PC-3 (cell line): ENCODE results near the gene SRGN. TPM values are rescaled to one million over a fixed set of nuclear protein-coding genes. Genes with fewer than 3 reads are reported as not detected.

Experiments
- ATAC-seq: fragments of 200-7000 bp; cut with Tn5 transposase; 2 replicates; pipeline ENCODE4 v1.9.1; 2020; ENCODE audit warnings: mild to moderate bottlenecking, moderate library complexity
- BruUV-seq: library from RNA; stranded (reverse); fragments of 400-500 nt; replicated peaks from 2 replicates; lab custom pipeline; 2021; lab: Mats Ljungman, UMichigan
- CTCF ChIA-PET: fragments of 300-600 bp; sonication (Branson Sonifier 250); formaldehyde crosslinking; loops from one replicate; lab custom pipeline; 2022; ENCODE audit warnings: antibody characterized with exemption; lab: Charles Lee
- POLR2A ChIA-PET: fragments of 300-600 bp; sonication (Branson Sonifier 250); formaldehyde crosslinking; loops from one replicate; lab custom pipeline; 2022; ENCODE audit warnings: antibody characterized with exemption; ENCODE audit not compliant: unreplicated experiment; lab: Charles Lee
- DNase-seq: peaks from one replicate; pipeline ENCODE4 v3.0.0-alpha.2; 2015
- H2AFZ ChIP-seq: fragments of 300-600 bp; sonication (generic); 2 replicates; pipeline ENCODE4 v1.6.0; 2016; ENCODE audit warnings: antibody characterized with exemption, low read length
- H3F3A ChIP-seq: fragments of 300-600 bp; sonication (generic); one replicate; pipeline ENCODE4 v1.6.0; 2017; ENCODE audit warnings: antibody characterized with exemption, low read length, control low read depth, mild to moderate bottlenecking; ENCODE audit not compliant: unreplicated experiment
- H3K27ac ChIP-seq: fragments of 300-600 bp; sonication (generic); 2 replicates; pipeline ENCODE4 v1.5.1; 2016; ENCODE audit warnings: mild to moderate bottlenecking, low read length
- H3K27me3 ChIP-seq: fragments of 300-600 bp; sonication (generic); 2 replicates; pipeline ENCODE4 v1.6.1; 2016; ENCODE audit warnings: low read length, mixed read lengths
- H3K36me3 ChIP-seq: fragments of 300-600 bp; sonication (generic); 2 replicates; pipeline ENCODE4 v1.6.1; 2016; ENCODE audit warnings: low read depth, mixed run types, low read length, mixed read lengths
- H3K4me1 ChIP-seq: fragments of 300-600 bp; sonication (generic); 2 replicates; pipeline ENCODE4 v1.5.1; 2016; ENCODE audit warnings: low read length; ENCODE audit not compliant: insufficient read depth
- H3K4me2 ChIP-seq: fragments of 300-600 bp; sonication (generic); 2 replicates; pipeline ENCODE4 v1.6.0; 2016; ENCODE audit warnings: low read length
- H3K4me3 ChIP-seq: fragments of 300-600 bp; sonication (generic); 2 replicates; pipeline ENCODE4 v1.5.1; 2016; ENCODE audit warnings: mild to moderate bottlenecking, low read length, mixed read lengths
- H3K79me2 ChIP-seq: fragments of 300-600 bp; sonication (generic); 2 replicates; pipeline ENCODE4 v1.6.1; 2017; ENCODE audit warnings: low read length, mixed read lengths
- H3K9ac ChIP-seq: fragments of 300-600 bp; sonication (generic); 2 replicates; pipeline ENCODE4 v1.6.0; 2016; ENCODE audit warnings: mild to moderate bottlenecking, low read length
- H3K9me2 ChIP-seq: fragments of 300-600 bp; sonication (generic); replicated peaks from 2 replicates; pipeline ENCODE4 v1.6.1; 2016; ENCODE audit warnings: mixed run types, low read length, mixed read lengths
- H3K9me3 ChIP-seq: fragments of 300-600 bp; sonication (generic); 2 replicates; pipeline ENCODE4 v1.6.1; 2016; ENCODE audit warnings: low read length, mixed read lengths
- H4K20me1 ChIP-seq: fragments of 300-600 bp; sonication (generic); 2 replicates; pipeline ENCODE4 v1.6.1; 2016; ENCODE audit warnings: low read length, mixed read lengths
- EZH2 ChIP-seq: fragments of 300-600 bp; sonication (generic); IDR thresholded peaks from one replicate; pipeline ENCODE4 v1.6.1; 2017; ENCODE audit warnings: antibody characterized with exemption, mild to moderate bottlenecking, low read length; ENCODE audit not compliant: unreplicated experiment
- EZH2phosphoT487 ChIP-seq: fragments of 300-600 bp; sonication (generic); IDR thresholded peaks from 2 replicates; pipeline ENCODE4 v1.6.1; 2018; ENCODE audit warnings: mild to moderate bottlenecking, antibody characterized with exemption, low read length, borderline replicate concordance
- intact Hi-C: fragments of 100-400 bp; cut with micrococcal nuclease; formaldehyde crosslinking; loops from 2 replicates; pipeline ENCODE4 v1.9.0; 2023
- total RNA-seq: library from RNA; depleted of rRNA; stranded (reverse); fragments of >200 nt; gene quantifications from 2 replicates; pipeline ENCODE4 v1.2.3, GENCODE V29; 2014
- TF ChIP-seq, protein P1 (sequence below): fragments of 300-600 bp; sonication (generic); conservative IDR thresholded peaks from 2 replicates; pipeline ENCODE4 v1.5.1; 2017; ENCODE audit warnings: antibody characterized with exemption, low read depth, mild to moderate bottlenecking, low read length

SRGN gene
- total RNA-seq, 1 experiment from 2014 or later, result 422 TPM

GRCh38 chr10:69093933-69094332, 6.0 kb downstream of the SRGN start:
- H2AFZ ChIP-seq, result no peak overlapping the region
- H3K27me3 ChIP-seq, result no peaks in the 10 kb centered on the region
- H3K27ac ChIP-seq, result no peak overlapping the region
- H3K9me3 ChIP-seq, result no peaks in the 10 kb centered on the region
- H3K36me3 ChIP-seq, result peaks cover 15% of the 10 kb centered on the region
- H3K4me3 ChIP-seq, result no peak overlapping the region
- no peaks in the 10 kb centered on the region for H3K9me2 ChIP-seq
- H3F3A ChIP-seq, result peaks cover 6% of the 10 kb centered on the region
- BruUV-seq, result no TSS peak
- intact Hi-C loops, result loop anchor here (1.0 kb wide), 2 partner anchors 29 to 89 kb away; no protein-coding TSS in a partner anchor
- ChIA-PET POLR2A (interaction anchor here (0.7 kb wide), 1 partner anchor 14 kb away, joined by 3 read pairs; no protein-coding TSS in a partner anchor), CTCF (interaction anchor here (0.6 to 3.0 kb wide), 5 partner anchors 31 to 90 kb away, joined by 3 to 21 read pairs (median 3); no protein-coding TSS in a partner anchor)
- no peak overlapping the region for H3K9ac ChIP-seq
- peak; percentile 34 for ATAC-seq
- H3K4me2 ChIP-seq, result no peak overlapping the region
- DNase-seq, result peak; percentile 30
- peaks cover 84% of the 10 kb centered on the region for H3K79me2 ChIP-seq
- peaks cover 10% of the 10 kb centered on the region for H4K20me1 ChIP-seq
- H3K4me1 ChIP-seq, result peaks cover 38% of the 10 kb centered on the region
- no peak for TF ChIP-seq EZH2
- no peak for TF ChIP-seq EZH2phosphoT487

DNA sequence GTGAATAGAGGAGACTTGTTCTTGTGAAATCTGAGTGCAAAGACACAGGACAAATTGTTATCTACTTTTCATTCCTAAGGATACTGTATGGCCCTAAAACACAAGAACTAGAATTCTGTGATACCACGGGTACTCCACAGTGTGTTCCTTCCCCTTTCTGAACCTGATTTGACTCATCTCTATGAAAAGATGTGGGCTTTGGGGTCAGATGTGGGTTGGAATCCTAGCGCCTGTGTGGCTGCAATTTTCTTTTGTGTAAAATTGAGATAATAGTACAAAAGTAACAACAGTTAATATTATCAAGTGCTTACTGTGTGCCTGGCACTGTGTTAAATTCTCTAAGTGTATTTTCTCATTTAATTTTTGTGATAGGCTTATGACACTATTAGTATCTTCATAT, 8.1 kb downstream of the SRGN start:
- ATAC-seq, result no peak
- Histone ChIP-seq H3K9ac (no peak overlapping the region), H2AFZ (no peak overlapping the region), H3K4me1 (peaks cover 17% of the 10 kb centered on the region), H3F3A (peaks cover 6% of the 10 kb centered on the region), H4K20me1 (peaks cover 10% of the 10 kb centered on the region), H3K27ac (no peak overlapping the region), H3K4me2 (no peak overlapping the region), H3K36me3 (peaks cover 22% of the 10 kb centered on the region), H3K9me2 (no peaks in the 10 kb centered on the region), H3K79me2 (peaks cover 77% of the 10 kb centered on the region), H3K4me3 (no peak overlapping the region), H3K9me3 (no peaks in the 10 kb centered on the region), H3K27me3 (no peaks in the 10 kb centered on the region)
- intact Hi-C loops, result no loop called here
- POLR2A ChIA-PET, result no interaction called here
- CTCF ChIA-PET, result no interaction called here
- TF ChIP-seq, protein P1, sequence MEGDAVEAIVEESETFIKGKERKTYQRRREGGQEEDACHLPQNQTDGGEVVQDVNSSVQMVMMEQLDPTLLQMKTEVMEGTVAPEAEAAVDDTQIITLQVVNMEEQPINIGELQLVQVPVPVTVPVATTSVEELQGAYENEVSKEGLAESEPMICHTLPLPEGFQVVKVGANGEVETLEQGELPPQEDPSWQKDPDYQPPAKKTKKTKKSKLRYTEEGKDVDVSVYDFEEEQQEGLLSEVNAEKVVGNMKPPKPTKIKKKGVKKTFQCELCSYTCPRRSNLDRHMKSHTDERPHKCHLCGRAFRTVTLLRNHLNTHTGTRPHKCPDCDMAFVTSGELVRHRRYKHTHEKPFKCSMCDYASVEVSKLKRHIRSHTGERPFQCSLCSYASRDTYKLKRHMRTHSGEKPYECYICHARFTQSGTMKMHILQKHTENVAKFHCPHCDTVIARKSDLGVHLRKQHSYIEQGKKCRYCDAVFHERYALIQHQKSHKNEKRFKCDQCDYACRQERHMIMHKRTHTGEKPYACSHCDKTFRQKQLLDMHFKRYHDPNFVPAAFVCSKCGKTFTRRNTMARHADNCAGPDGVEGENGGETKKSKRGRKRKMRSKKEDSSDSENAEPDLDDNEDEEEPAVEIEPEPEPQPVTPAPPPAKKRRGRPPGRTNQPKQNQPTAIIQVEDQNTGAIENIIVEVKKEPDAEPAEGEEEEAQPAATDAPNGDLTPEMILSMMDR, result no peak
- no peak for TF ChIP-seq EZH2phosphoT487
- TF ChIP-seq EZH2, result no peak
- DNase-seq, result no peak
- no TSS peak for BruUV-seq

DNA sequence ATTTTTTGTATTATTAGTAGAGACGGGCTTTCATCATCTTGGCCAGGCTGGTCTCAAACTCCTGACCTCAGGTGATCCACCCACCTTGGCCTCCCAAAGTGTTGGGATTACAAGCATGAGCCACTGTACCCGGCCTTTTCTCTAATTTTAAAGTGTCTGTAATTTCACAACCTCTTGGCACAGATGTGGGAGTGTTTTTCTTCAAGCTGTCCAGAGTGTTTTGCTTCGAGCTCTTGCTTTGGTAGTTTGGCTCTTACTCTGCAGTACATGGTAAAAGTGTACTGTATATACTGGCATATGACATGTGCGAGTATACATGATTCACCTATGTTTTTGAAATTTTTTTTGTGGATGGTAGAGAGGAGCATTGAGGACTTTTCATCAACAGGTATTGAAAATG, 9.8 kb downstream of the SRGN start:
- peaks cover 78% of the 10 kb centered on the region for H3K79me2 ChIP-seq
- no peak overlapping the region for H3K4me3 ChIP-seq
- H3K27me3 ChIP-seq, result no peaks in the 10 kb centered on the region
- intact Hi-C loops, result no loop called here
- no peaks in the 10 kb centered on the region for H3K9me2 ChIP-seq
- no peak overlapping the region for H3K4me2 ChIP-seq
- H3F3A ChIP-seq, result peaks cover 6% of the 10 kb centered on the region
- ATAC-seq, result no peak
- TF ChIP-seq, protein P1, result no peak
- TF ChIP-seq EZH2phosphoT487 (no peak), EZH2 (no peak)
- no peaks in the 10 kb centered on the region for H3K9me3 ChIP-seq
- H3K27ac ChIP-seq, result no peak overlapping the region
- CTCF ChIA-PET, result no interaction called here
- peaks cover 10% of the 10 kb centered on the region for H4K20me1 ChIP-seq
- H2AFZ ChIP-seq, result no peak overlapping the region
- POLR2A ChIA-PET, result interaction anchor here (0.6 kb wide), 1 partner anchor 10 kb away, joined by 16 read pairs; no protein-coding TSS in a partner anchor
- no TSS peak for BruUV-seq
- peaks cover 9% of the 10 kb centered on the region for H3K4me1 ChIP-seq
- DNase-seq, result no peak
- no peak overlapping the region for H3K9ac ChIP-seq
- peaks cover 28% of the 10 kb centered on the region for H3K36me3 ChIP-seq
